ENCODE measurements around the gene PPM1E. TPM values are rescaled to one million over a fixed set of nuclear protein-coding genes. Genes with fewer than 3 reads are reported as not detected.

The PPM1E gene
- total RNA-seq, 1 experiment from 2014 or later = 7.1 TPM

DNA sequence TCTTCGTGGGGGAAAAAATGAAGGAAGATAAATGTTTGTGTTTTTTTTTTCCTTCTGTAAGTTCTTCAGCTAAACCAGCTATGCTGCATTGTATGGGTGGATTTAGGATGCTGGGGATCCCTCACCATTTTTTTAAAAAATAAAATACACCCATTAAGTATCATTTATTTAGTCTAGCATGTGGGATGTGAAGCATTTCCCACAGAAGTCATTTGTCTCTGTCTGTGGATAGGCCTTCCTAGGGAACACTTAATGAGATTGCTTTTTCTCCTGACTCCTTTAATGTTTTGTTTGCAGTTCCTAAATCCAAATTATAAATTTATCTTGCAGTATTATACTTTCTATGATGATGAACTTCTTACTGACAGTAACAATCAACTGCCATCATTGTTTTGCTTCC, 146.7 kb downstream of the PPM1E start:
- H3K4me3 Mint-ChIP-seq = no peak overlapping the region
- no CpG with 5 or more reads among the region's 1 CpG for WGBS (ENCODE audit: extremely low coverage, insufficient read length, low lambda C conversion rate)
- Histone ChIP-seq H2BK120ac (ENCODE audit: low read depth, low read length, poor library complexity, severe bottlenecking) (no peak overlapping the region), H2BK15ac (ENCODE audit: low read depth, low read length) (no peak overlapping the region), H3K79me2 (ENCODE audit: insufficient read depth, low read length) (no peaks in the 10 kb centered on the region), H3T11ph (ENCODE audit: low read length) (no peak overlapping the region), H3K27me3 (ENCODE audit: insufficient read depth, low read length) (no peaks in the 10 kb centered on the region), H3K4me2 (ENCODE audit: insufficient read depth, insufficient read length, low read length) (no peak overlapping the region), H3K56ac (ENCODE audit: insufficient read length, low read depth, low read length) (no peak overlapping the region), H3K4ac (ENCODE audit: low read depth, low read length) (no peak overlapping the region), H2BK20ac (ENCODE audit: low read depth, low read length, poor library complexity, severe bottlenecking) (no peak overlapping the region), H3K23me2 (ENCODE audit: insufficient read length, low read depth, low read length, poor library complexity, severe bottlenecking) (no peaks in the 10 kb centered on the region), H3K18ac (ENCODE audit: insufficient read length, low read depth, low read length) (no peak overlapping the region), H2BK12ac (ENCODE audit: insufficient read length, low read depth, low read length) (no peak overlapping the region), H3K9me3 (ENCODE audit: control insufficient read depth, low read depth, low read length) (no peaks in the 10 kb centered on the region), H4K91ac (ENCODE audit: insufficient read length, low read depth, low read length) (no peak overlapping the region), H4K20me1 (ENCODE audit: control insufficient read depth, insufficient read depth, insufficient read length) (no peaks in the 10 kb centered on the region), H3K79me1 (ENCODE audit: insufficient read depth, low read depth, low read length, poor library complexity, severe bottlenecking) (no peaks in the 10 kb centered on the region), H4K5ac (ENCODE audit: insufficient read length, low read depth, low read length) (no peak overlapping the region), H4K8ac (replicated peaks; ENCODE audit: insufficient read length, low read depth, low read length) (no peak overlapping the region), H3K23ac (ENCODE audit: insufficient read length, low read depth, low read length) (no peak overlapping the region), H2AFZ (ENCODE audit: low read length) (no peak overlapping the region), H2BK5ac (ENCODE audit: insufficient read length, low read length) (no peak overlapping the region), H3K27ac (ENCODE audit: insufficient read length, low read depth, low read length) (no peak overlapping the region), H3K14ac (ENCODE audit: insufficient read depth, low read length) (no peak overlapping the region), H2AK5ac (ENCODE audit: insufficient read length, low read length) (no peak overlapping the region), H3K9ac (ENCODE audit: extremely low read depth, insufficient read length, low read length) (no peak overlapping the region), H3K4me1 (ENCODE audit: insufficient read depth, low read length) (no peaks in the 10 kb centered on the region)
- no peak overlapping the region for H3K27ac Mint-ChIP-seq
- H3K36me3 Mint-ChIP-seq (ENCODE audit: insufficient read depth in 1 of 3, low read depth in 3 of 3) = peaks cover 4 to 5% (median 5%) of the 10 kb centered on the region in 3 experiments; a peak in 4 of 7 replicates
- DNase-seq = no peak
- peaks cover 15 to 18% of the 10 kb centered on the region in 2 experiments; a peak in 4 of 5 replicates for H3K9me3 Mint-ChIP-seq
- no peaks in the 10 kb centered on the region for H3K27me3 Mint-ChIP-seq (ENCODE audit: low read depth)
- TF ChIP-seq, protein P1, sequence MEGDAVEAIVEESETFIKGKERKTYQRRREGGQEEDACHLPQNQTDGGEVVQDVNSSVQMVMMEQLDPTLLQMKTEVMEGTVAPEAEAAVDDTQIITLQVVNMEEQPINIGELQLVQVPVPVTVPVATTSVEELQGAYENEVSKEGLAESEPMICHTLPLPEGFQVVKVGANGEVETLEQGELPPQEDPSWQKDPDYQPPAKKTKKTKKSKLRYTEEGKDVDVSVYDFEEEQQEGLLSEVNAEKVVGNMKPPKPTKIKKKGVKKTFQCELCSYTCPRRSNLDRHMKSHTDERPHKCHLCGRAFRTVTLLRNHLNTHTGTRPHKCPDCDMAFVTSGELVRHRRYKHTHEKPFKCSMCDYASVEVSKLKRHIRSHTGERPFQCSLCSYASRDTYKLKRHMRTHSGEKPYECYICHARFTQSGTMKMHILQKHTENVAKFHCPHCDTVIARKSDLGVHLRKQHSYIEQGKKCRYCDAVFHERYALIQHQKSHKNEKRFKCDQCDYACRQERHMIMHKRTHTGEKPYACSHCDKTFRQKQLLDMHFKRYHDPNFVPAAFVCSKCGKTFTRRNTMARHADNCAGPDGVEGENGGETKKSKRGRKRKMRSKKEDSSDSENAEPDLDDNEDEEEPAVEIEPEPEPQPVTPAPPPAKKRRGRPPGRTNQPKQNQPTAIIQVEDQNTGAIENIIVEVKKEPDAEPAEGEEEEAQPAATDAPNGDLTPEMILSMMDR (conservative IDR thresholded peaks at IDR 0.05) = no peak
- no peaks in the 10 kb centered on the region for H3K4me1 Mint-ChIP-seq

Measured in H9 (cell line).